ENCODE results near the gene SNX2.
"Not testable (repeated sequence)": the region's sequence is repeated elsewhere in the genome, so short reads cannot be mapped to it uniquely, and the experiment has no call there.

SNX2 gene

GRCh38 chr5:122755783-122756182, 19.1 kb upstream of the SNX2 start:
- ChIA-PET POLR2A (no interaction called here), CTCF (interaction anchor here (0.6 to 1.2 kb wide), 2 partner anchors 10 to 51 kb away, joined by 3 to 4 read pairs; no protein-coding TSS in a partner anchor)
- H3K4me3 ChIP-seq (ENCODE audit: low read depth, low read length), result no peak overlapping the region
- TF ChIP-seq CTCF (IDR thresholded peaks at IDR 0.05; ENCODE audit: insufficient read depth, low read length, missing control alignments), result no peak
- DNase-seq (ENCODE audit: low read depth, low spot score), result no peak

- ChIA-PET CTCF (interaction anchor here (0.6 to 1.2 kb wide), 2 partner anchors 9 to 52 kb away, joined by 3 to 4 read pairs; no protein-coding TSS in a partner anchor), POLR2A (no interaction called here)
- no peak overlapping the region for H3K4me3 ChIP-seq (ENCODE audit: low read depth, low read length)
- DNase-seq (ENCODE audit: low read depth, low spot score), result no peak
- no peak for TF ChIP-seq CTCF (IDR thresholded peaks at IDR 0.05; ENCODE audit: insufficient read depth, low read length, missing control alignments)
Observed at GRCh38 chr5:122756264-122756911, 18.5 kb upstream of the SNX2 start.

- TF ChIP-seq CTCF (IDR thresholded peaks at IDR 0.05; ENCODE audit: insufficient read depth, low read length, missing control alignments), result no peak
- H3K4me3 ChIP-seq (ENCODE audit: low read depth, low read length), result no peak overlapping the region
- POLR2A ChIA-PET, result no interaction called here
- no peak for DNase-seq (ENCODE audit: low read depth, low spot score)
- CTCF ChIA-PET, result no interaction called here
Observed at GRCh38 chr5:122757285-122757684, 17.6 kb upstream of the SNX2 start.

- no peak for DNase-seq (ENCODE audit: low read depth, low spot score)
- no peak for TF ChIP-seq CTCF (IDR thresholded peaks at IDR 0.05; ENCODE audit: insufficient read depth, low read length, missing control alignments)
- ChIA-PET POLR2A (no interaction called here), CTCF (no interaction called here)
- H3K4me3 ChIP-seq (ENCODE audit: low read depth, low read length), result no peak overlapping the region
Observed at GRCh38 chr5:122759241-122760070, 15.4 kb upstream of the SNX2 start.

- H3K4me3 ChIP-seq (ENCODE audit: low read depth, low read length), result no peak overlapping the region
- POLR2A ChIA-PET, result no interaction called here
- no peak for DNase-seq (ENCODE audit: low read depth, low spot score)
- CTCF ChIA-PET, result no interaction called here
- no peak for TF ChIP-seq CTCF (IDR thresholded peaks at IDR 0.05; ENCODE audit: insufficient read depth, low read length, missing control alignments)
Observed at GRCh38 chr5:122760236-122760635, 14.6 kb upstream of the SNX2 start.

GRCh38 chr5:122761115-122761514, 13.8 kb upstream of the SNX2 start:
- TF ChIP-seq CTCF (IDR thresholded peaks at IDR 0.05; ENCODE audit: insufficient read depth, low read length, missing control alignments), result no peak
- CTCF ChIA-PET, result no interaction called here
- POLR2A ChIA-PET, result no interaction called here
- no peak for DNase-seq (ENCODE audit: low read depth, low spot score)
- no peak overlapping the region for H3K4me3 ChIP-seq (ENCODE audit: low read depth, low read length)

GRCh38 chr5:122761896-122762295, 13.0 kb upstream of the SNX2 start:
- CTCF ChIA-PET, result not testable (repeated sequence)

More at GRCh38 chr5:122761896-122762295, 13.0 kb upstream of the SNX2 start:
- H3K4me3 ChIP-seq (ENCODE audit: low read depth, low read length); POLR2A ChIA-PET; DNase-seq (ENCODE audit: low read depth, low spot score): not testable (repeated sequence)

Data from AG04449 (cell line).